K562 (cell line): ENCODE measurements around the gene CSRNP3. TPM values are rescaled to one million over a fixed set of nuclear protein-coding genes. Genes with fewer than 3 reads are reported as not detected.

Experiments used
- ATAC-seq: fragments of 200-7000 bp; cut with Tn5 transposase; 3 replicates; pipeline ENCODE4 v1.9.1; 2020; ENCODE audit warnings: moderate library complexity
- BruUV-seq: library from RNA; stranded (reverse); fragments of 400-500 nt; replicated peaks from 2 replicates; lab custom pipeline; 2021; lab: Mats Ljungman, UMichigan
- CTCF ChIA-PET: fragments of 300-600 bp; formaldehyde crosslinking; extraction: SDS; loops from one replicate; lab custom pipeline; 2021; ENCODE audit warnings: low intra/inter-chr PET ratio; lab: Yijun Ruan, JAX
- POLR2A ChIA-PET: fragments of 300-600, 350-650 bp; sonication (Branson Sonifier 250); formaldehyde crosslinking; extraction: SDS; loops from one replicate; lab custom pipeline; 2021; ENCODE audit warnings: antibody characterized with exemption, inconsistent platforms; lab: Yijun Ruan, JAX
- DNase-seq, 4 experiments: peaks; one replicate each; pipeline versions ENCODE4 v3.0.0 to v3.0.0-alpha.2; 2011 to 2018; ENCODE audit warnings: low spot score in 3 of 4, mixed read lengths in 3 of 4; ENCODE audit errors: extremely low read depth in 1 of 4
- FAIRE-seq: peaks from 2 replicates; lab custom pipeline; 2011; peaks lifted over from hg19 to GRCh38; lab: Jason Lieb, UNC
- H2AFZ ChIP-seq: 2 replicates; pipeline ENCODE4 v1.6.0; 2011; ENCODE audit warnings: low read depth, low read length, control low read depth, inconsistent platforms
- H3K27ac ChIP-seq: fragments of 200-600 bp; 3 replicates; pipeline ENCODE4 v1.8.0; 2011; ENCODE audit warnings: low read depth, mild to moderate bottlenecking, control low read depth, inconsistent platforms, low read length, moderate library complexity, mixed read lengths; ENCODE audit errors: extremely low read depth
- H3K27me3 ChIP-seq, 2 experiments: fragments of 300-600 bp in 1 of 2; 2 replicates in 1 of 2; 3 replicates in 1 of 2; pipeline versions ENCODE4 v1.6.0 to v1.8.0; 2011; ENCODE audit warnings: inconsistent platforms in 2 of 2, low read length in 2 of 2, mild to moderate bottlenecking in 1 of 2, mixed read lengths in 1 of 2, moderate library complexity in 1 of 2; ENCODE audit not compliant: control insufficient read depth in 2 of 2, insufficient read depth in 2 of 2
- H3K36me3 ChIP-seq: fragments of 300-600 bp; 3 replicates; pipeline ENCODE4 v1.8.0; 2011; ENCODE audit warnings: mild to moderate bottlenecking, low read length, inconsistent platforms; ENCODE audit not compliant: control insufficient read depth, insufficient read depth
- H3K4me1 ChIP-seq, 2 experiments: fragments of 200-600 bp in 1 of 2; replicated peaks in 1 of 2; 2 replicates in 1 of 2; 3 replicates in 1 of 2; pipeline versions ENCODE4 v1.5.1 to v1.8.0; 2011; ENCODE audit warnings: inconsistent platforms in 2 of 2, low read length in 2 of 2, mild to moderate bottlenecking in 1 of 2, mixed read lengths in 1 of 2, moderate library complexity in 1 of 2; ENCODE audit not compliant: control insufficient read depth in 2 of 2, insufficient read depth in 2 of 2
- H3K4me2 ChIP-seq: 2 replicates; pipeline ENCODE4 v1.6.1; 2011; ENCODE audit warnings: low read length, control low read depth, inconsistent platforms, mixed read lengths; ENCODE audit not compliant: insufficient read depth
- H3K4me3 ChIP-seq: fragments of 200-600 bp; sonication (generic), shearing (Covaris generic); 2 replicates; pipeline ENCODE4 v1.5.1; 2016; ENCODE audit warnings: control low read depth, inconsistent platforms
- H3K79me2 ChIP-seq: fragments of 200-600 bp; 3 replicates; pipeline ENCODE4 v1.8.0; 2011; ENCODE audit warnings: low read length, inconsistent platforms; ENCODE audit not compliant: control insufficient read depth, insufficient read depth
- H3K9ac ChIP-seq, 2 experiments: 2 replicates each; pipeline versions ENCODE4 v1.6.0 to v1.6.1; 2011; ENCODE audit warnings: low read depth in 2 of 2, low read length in 2 of 2, control low read depth in 1 of 2, inconsistent platforms in 1 of 2, mild to moderate bottlenecking in 1 of 2, mixed read lengths in 1 of 2; ENCODE audit not compliant: insufficient read depth in 1 of 2
- H3K9me1 ChIP-seq: one replicate; pipeline ENCODE4 v1.6.0; 2011; ENCODE audit warnings: inconsistent platforms, mild to moderate bottlenecking, low read length, moderate library complexity; ENCODE audit not compliant: control insufficient read depth, insufficient read depth
- H3K9me3 ChIP-seq: replicated peaks from 2 replicates; pipeline ENCODE4 v1.5.1; 2011; ENCODE audit warnings: low read depth, low read length, inconsistent platforms; ENCODE audit not compliant: control insufficient read depth, insufficient read depth
- H4K20me1 ChIP-seq: replicated peaks from 2 replicates; pipeline ENCODE4 v1.6.1; 2011; ENCODE audit warnings: low read length, inconsistent platforms, mixed read lengths; ENCODE audit not compliant: control insufficient read depth, insufficient read depth
- TFE3 ChIP-seq: fragments of 450-650 bp; formaldehyde crosslinking; IDR thresholded peaks from 2 replicates; pipeline ENCODE4 v1.4.0; 2020; ENCODE audit warnings: mild to moderate bottlenecking, mixed read lengths
- WGBS: fragments of 100-300 bp; shearing (Covaris generic); methylation state at CpG from one replicate; pipeline ENCODE4 v1.1.6; 2016; ENCODE audit warnings: low coverage, mixed read lengths; ENCODE audit not compliant: insufficient coverage; ENCODE audit errors: missing lambda C conversion rate; 5-methylcytosine and 5-hydroxymethylcytosine counted together
- in situ Hi-C: fragments of 300-500 bp; cut with MboI; formaldehyde crosslinking; loops from 4 replicates; pipeline ENCODE4 v1.15.0; 2018; ENCODE audit warnings: inconsistent platforms, mixed read lengths
- intact Hi-C: fragments of 100-400 bp; cut with micrococcal nuclease; formaldehyde crosslinking; loops from 2 replicates; pipeline ENCODE4 v1.14.2; 2022
- polyA plus RNA-seq, 8 experiments: library from polyadenylated mRNA; depleted of rRNA in 4 of 8; stranded (reverse) in 5 of 8; unstranded in 3 of 8; fragments of >200 nt; fragmentation: Nextera tagmentation in 2 of 8; fragmentation: Illumina TruSeq in 1 of 8; extraction: Ambion mirVana in 2 of 8; extraction: Trizol in 1 of 8; gene quantifications; 2 replicates each; pipeline versions ENCODE4 v1.2.1 to v1.2.3, GENCODE V29; 2011 to 2014; ENCODE audit warnings: inconsistent platforms in 1 of 8, missing spikeins in 1 of 8
- total RNA-seq, 7 experiments: library from RNA; depleted of rRNA in 6 of 7; stranded (reverse); fragments of >200 nt in 6 of 7; fragmentation: Illumina TruSeq in 2 of 7; extraction: Trizol in 2 of 7; gene quantifications; 2 replicates each; pipeline versions ENCODE4 v1.2.1 to v1.2.3, GENCODE V29; 2011 to 2021; ENCODE audit warnings: low replicate concordance in 1 of 7
- TF ChIP-seq, protein P1 (sequence below): fragments of 450-650 bp; IDR thresholded peaks from 2 replicates; pipeline ENCODE4 v1.6.1; 2017; ENCODE audit warnings: antibody characterized with exemption, mild to moderate bottlenecking

Gene CSRNP3
- total and polyA plus RNA-seq, 9 of the 15 experiments (the other 6 are each of a cell fraction or from before 2014, with no cell fraction given) = not detected

DNA sequence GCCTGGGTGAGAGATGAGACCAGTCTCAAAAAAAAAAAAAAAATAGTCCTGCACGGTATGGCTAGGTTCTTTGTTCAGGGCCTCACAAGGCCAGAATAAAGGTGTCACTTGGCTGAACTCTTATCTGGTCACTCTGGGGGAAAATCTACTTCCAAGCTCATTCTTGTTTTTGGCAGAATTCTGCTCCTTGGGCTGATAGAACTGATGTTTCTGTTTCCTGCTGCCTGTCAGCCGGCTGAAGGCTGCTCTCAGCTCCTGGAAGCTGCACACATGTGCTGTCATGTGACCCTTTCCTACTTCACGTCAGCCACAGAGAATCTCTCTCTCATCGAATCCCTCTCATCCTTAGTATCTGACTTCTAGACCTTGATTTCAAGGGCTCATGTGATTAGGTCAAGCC, 10.4 kb downstream of the CSRNP3 start:
- no peak for ATAC-seq
- no peak overlapping the region for H3K9ac ChIP-seq
- ChIA-PET POLR2A (no interaction called here), CTCF (no interaction called here)
- H3K27me3 ChIP-seq = no peaks in the 10 kb centered on the region
- H4K20me1 ChIP-seq = no peaks in the 10 kb centered on the region
- no peak overlapping the region for H3K4me2 ChIP-seq
- H3K36me3 ChIP-seq = no peaks in the 10 kb centered on the region
- TF ChIP-seq, protein P1, sequence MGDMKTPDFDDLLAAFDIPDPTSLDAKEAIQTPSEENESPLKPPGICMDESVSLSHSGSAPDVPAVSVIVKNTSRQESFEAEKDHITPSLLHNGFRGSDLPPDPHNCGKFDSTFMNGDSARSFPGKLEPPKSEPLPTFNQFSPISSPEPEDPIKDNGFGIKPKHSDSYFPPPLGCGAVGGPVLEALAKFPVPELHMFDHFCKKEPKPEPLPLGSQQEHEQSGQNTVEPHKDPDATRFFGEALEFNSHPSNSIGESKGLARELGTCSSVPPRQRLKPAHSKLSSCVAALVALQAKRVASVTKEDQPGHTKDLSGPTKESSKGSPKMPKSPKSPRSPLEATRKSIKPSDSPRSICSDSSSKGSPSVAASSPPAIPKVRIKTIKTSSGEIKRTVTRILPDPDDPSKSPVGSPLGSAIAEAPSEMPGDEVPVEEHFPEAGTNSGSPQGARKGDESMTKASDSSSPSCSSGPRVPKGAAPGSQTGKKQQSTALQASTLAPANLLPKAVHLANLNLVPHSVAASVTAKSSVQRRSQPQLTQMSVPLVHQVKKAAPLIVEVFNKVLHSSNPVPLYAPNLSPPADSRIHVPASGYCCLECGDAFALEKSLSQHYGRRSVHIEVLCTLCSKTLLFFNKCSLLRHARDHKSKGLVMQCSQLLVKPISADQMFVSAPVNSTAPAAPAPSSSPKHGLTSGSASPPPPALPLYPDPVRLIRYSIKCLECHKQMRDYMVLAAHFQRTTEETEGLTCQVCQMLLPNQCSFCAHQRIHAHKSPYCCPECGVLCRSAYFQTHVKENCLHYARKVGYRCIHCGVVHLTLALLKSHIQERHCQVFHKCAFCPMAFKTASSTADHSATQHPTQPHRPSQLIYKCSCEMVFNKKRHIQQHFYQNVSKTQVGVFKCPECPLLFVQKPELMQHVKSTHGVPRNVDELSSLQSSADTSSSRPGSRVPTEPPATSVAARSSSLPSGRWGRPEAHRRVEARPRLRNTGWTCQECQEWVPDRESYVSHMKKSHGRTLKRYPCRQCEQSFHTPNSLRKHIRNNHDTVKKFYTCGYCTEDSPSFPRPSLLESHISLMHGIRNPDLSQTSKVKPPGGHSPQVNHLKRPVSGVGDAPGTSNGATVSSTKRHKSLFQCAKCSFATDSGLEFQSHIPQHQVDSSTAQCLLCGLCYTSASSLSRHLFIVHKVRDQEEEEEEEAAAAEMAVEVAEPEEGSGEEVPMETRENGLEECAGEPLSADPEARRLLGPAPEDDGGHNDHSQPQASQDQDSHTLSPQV = no peak
- TF ChIP-seq TFE3 (CRISPR knock-in tag) = peak; percentile 19; the same call in 1 of the 2 replicates
- in situ Hi-C loops (no loop called here), intact Hi-C loops (no loop called here)
- no peak overlapping the region for H3K27ac ChIP-seq
- H3K79me2 ChIP-seq = no peaks in the 10 kb centered on the region
- H3K9me3 ChIP-seq = 0 out of 2 replicates have a peak, but pooled peaks cover 1% of the 10 kb centered on the region
- H3K9me1 ChIP-seq = no peaks in the 10 kb centered on the region
- no peaks in the 10 kb centered on the region for H3K4me1 ChIP-seq
- no peak overlapping the region for H3K4me3 ChIP-seq
- no peak overlapping the region for H2AFZ ChIP-seq
- DNase-seq = no peak
- no peak for FAIRE-seq
- BruUV-seq = no TSS peak
- WGBS = 0% methylated on average over 4 of the region's 4 CpGs
